Measurements from ENCODE around the gene NRG2.

Gene NRG2

DNA sequence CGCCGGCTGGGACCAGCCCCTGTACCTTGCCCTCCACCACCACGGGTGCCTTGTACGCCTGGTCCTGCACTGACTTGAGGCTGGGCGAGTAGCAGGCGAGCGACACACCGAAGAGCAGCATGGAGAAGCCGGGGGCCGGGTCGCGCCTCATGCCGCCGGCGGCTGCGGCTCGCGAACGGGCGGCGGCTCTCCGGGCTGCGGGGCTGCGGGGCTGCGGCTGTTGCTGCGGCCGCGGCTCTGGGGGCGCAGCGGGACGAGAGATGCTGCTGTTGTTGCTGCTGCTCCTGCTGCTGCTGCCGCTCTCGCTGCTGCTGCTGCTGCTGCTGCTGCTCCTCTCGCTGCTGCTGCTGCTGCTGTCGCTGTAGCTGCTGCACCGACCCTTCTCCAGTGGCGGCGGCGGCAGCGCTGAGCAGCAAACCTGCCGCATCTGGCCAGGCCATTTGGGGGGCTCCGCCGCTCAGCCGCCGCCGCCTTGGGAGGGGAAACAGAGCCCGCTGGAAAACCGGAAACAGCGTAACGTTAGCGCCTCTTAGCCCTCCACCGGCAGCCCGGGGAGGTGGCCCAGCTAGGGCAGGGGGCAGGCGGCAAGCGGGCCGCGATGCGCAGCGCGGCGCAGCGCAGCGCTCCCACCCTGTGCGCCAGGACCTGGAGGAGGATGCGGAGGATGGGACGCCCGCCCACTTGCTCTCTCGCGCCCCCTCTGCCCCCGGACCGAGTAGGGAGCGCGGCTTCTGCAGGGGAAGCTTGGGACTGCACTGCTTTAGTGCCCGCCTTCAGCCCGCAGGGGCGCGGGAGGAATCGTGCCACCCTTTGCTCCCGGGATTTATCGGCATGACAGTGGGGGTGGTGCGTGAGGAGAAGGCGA lies at the start of gene NRG2:
NRG2 (minus strand) TSS at position 657 of the 865 bp plus-strand sequence.
- DNase-seq = peak; percentile 15 to 25

DNA sequence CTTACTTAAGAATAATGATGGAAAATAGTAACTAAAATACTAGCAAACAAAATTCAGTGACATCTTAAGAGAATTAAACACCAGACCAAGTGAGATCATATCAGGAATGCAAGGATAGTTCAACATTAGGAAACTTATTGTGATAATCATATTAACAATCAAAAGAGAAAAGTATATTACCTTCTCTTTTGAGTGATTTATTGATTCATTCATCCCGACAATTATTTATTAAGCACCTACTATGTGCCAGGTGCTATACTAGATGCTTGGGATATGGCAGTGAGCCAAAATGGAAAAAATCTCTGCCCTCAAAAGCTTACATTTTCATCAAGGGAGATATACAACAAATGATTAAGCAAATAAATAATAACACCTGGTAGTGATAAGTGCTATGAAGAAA lies 47.2 kb upstream of the NRG2 start:
- no peak for DNase-seq

DNA sequence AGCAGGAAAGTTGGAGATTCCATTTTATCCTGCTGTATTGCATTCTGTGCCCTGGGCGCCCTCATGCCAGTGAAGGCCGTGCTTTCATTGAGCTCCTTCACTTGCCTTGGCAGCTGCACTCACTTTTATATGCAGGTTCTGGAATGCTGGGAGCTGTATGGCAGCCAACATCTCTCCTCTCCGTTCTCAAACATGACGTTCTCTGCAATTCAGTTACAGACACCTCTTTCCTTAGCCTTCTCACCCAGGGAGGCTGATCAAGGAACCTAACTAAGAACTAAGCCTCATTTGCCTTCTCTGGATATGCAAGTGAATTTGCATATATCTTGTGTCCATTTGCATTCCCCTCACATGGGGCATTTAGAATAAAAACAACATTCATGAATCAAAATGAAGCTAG lies 41.4 kb upstream of the NRG2 start:
- DNase-seq = no peak

- no peak for DNase-seq
Observed at GRCh38 chr5:140083650-140084049, 40.6 kb upstream of the NRG2 start.

GRCh38 chr5:140083120-140083519 lies 40.0 kb upstream of the NRG2 start:
- DNase-seq = no peak

GRCh38 chr5:140076788-140077187 lies 33.7 kb upstream of the NRG2 start:
- DNase-seq = no peak

DNA sequence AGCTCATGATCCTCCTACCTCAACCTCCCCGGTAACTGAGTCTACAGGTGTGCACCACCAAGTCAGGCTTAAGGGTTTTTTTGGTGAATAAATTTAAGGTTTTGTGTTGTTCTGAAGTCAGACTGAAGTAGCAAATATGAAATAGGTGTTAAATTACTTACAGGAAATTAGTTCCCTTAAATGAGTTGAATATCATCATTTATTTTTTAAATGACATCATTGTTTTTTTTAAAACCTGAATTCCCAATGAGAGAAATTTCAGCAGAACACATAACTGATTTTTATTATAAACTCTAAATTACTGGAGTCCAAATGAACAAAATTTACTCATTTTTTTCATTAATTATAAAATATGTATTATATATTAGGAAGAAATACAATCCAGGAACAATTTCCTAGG lies 33.0 kb upstream of the NRG2 start:
- no peak for DNase-seq

DNA sequence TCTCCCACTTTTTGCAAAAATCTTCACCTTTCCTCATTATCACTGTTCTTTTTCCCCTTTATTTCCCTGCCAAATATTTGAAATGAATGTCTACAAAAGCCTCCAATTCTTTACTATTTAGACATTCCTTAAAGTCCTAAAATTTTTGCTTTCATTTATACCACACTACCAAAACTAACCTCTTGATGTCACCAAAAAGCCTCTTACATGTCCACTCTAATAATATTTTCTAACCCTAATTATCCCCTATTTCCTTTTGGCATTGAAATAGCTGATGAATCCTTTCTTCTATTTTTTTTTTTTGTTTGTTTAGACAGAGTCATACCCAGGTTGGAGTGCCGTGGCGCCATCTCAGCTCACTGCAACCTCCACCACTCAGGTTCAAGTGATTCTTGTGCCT lies 32.3 kb upstream of the NRG2 start:
- DNase-seq = no peak

GRCh38 chr5:140073296-140073695 lies 30.2 kb upstream of the NRG2 start:
- no peak for DNase-seq

GRCh38 chr5:140072812-140073211 lies 29.7 kb upstream of the NRG2 start:
- DNase-seq = no peak

GRCh38 chr5:140060816-140061215 lies 17.7 kb upstream of the NRG2 start:
- DNase-seq = no peak

- DNase-seq = no peak
Observed at GRCh38 chr5:140058212-140058932, 15.3 kb upstream of the NRG2 start.

GRCh38 chr5:140056880-140057279 lies 13.8 kb upstream of the NRG2 start:
- DNase-seq = no peak

DNA sequence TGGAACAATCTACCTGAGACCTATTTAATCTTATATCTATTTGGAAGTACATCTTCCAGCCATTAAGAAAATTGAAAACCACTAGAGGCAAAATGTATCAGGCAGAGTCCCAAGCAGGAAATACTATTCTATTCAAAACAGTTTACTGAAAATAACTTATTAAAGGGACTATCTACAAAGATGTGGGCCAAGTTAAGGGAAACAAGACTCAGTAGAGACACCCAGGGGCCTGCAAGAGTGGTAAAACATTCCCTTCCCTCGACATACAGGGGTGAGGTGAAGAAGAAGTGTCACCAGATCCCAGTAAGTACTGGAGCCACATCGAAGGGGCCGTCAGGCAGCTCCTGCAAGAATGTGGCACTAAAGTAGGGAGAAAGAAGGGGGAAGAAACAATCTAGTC lies 12.1 kb upstream of the NRG2 start:
- DNase-seq = no peak

DNA sequence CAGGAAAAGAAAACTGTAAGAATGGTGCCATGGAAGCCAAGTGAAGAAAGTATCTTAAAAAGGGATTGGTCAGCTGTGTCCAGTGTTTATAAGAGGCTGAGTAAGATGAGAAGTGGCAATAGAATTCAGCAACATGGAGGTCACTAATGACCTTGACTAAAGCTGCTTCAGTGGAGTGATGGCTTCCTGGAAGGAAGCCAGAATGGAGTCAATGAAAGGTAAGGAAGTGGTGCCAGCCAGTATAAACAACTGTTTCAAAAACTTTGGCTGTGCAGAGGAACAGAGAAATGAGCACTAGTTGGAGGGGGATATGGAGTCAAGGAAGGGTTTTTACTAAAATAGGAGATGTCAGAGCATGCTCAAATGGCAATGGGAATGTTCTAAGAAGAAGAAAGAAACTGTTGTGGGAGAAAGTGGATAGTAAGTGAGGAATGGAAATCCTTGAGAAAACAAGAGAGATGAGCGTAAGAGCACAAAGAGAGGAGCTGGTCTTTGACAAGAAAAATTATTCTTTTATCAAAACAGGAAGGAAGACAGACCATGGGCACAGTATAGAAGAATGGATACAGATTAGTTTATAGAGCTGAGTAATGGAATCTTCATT lies 11.1 kb upstream of the NRG2 start:
- DNase-seq = no peak

DNA sequence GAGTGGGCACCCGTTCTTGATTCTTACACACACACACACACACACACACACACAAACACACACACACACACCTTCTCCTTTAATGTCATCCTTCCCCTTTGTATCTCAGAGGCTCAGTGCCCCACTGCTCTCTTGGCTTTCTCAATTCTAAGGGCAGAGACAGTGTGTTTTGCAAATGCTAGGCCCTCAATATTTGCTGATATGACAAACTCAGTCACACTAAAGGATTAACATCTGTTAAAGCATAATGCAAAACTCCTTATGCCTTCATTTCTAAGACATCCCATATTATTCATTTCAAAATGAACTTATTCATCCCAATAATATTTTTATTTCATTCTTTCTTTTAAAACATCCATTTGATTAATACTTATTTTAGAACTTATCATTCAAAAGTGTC lies 8.9 kb upstream of the NRG2 start:
- DNase-seq = no peak

DNA sequence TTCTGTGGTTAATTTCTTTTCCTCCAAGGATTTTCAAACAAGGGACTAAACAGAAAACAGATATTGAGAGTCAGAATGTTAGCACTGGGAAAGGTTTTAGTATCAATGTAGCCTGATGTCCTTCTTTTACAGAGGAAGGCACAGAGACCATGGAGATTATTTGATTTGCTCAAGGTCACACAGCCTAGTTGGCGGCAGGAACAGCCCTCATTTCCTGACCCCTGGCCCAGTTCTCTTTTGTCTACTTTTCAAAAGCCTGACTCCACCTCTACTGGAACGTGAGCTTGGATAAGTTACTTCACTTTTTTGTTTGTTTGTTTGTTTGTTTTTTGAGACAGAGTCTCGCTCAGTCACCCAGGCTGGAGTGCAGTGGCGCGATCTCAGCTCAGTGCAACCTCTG lies 6.6 kb upstream of the NRG2 start:
- DNase-seq = no peak

DNA sequence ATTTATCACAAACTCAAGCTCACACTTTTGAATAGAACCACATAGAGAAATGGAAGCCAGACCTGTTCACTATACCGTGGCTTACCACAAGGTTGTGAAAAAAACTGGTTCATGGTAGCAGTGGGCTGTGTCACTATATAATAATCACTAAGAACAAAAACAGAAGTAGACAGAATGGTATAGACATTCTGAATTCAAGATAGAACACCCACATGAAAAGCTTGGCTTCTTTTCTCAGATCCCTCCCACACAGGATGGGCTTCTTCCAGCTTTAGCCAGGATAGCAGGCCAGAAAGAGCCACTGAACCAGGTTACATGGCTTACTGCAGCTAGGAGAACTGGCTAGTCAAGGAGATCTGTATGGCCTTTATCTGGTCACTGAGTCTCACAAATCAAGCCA lies 6.1 kb upstream of the NRG2 start:
- no peak for DNase-seq

DNA sequence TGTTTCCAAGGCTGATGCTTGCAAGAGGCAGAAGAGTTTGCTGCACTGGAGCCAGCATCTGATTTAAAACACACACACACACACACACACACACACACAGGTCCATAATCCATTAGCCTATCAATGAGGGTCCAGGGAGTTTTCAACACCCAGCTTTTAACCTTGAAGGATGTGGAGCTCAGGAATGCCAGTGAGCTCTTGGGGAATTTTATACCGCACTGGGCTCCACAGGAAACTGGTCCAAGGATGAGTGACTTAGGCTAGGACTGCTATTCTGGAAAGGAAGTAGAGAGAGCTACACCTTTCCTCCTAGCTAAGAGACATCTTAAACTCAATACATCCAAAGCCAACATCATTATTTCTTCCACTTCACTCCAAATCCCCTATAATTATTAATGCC lies 942 bp upstream of the NRG2 start:
- no peak for DNase-seq

DNA sequence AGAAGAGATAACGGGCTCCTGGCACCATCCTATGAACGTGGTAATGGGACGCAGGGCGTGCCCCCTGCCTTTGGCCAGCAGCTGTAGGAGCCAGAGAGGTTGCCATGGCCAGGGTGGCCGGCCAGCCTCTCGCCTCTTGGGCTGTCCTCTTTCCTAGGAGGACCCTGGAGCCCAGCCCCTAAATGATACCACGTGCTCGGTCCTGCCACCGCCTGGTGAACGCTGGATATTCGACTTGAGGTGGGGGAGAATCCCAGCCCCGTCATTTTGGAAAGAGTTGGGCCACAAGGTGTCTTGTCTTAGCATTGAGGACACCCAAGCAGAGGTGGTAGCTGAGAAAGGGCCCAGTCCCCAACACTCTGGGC lies 391 bp upstream of the NRG2 start:
- no peak for DNase-seq

GRCh38 chr5:140042393-140042642 lies 781 bp downstream of the NRG2 start:
- DNase-seq = no peak

DNA sequence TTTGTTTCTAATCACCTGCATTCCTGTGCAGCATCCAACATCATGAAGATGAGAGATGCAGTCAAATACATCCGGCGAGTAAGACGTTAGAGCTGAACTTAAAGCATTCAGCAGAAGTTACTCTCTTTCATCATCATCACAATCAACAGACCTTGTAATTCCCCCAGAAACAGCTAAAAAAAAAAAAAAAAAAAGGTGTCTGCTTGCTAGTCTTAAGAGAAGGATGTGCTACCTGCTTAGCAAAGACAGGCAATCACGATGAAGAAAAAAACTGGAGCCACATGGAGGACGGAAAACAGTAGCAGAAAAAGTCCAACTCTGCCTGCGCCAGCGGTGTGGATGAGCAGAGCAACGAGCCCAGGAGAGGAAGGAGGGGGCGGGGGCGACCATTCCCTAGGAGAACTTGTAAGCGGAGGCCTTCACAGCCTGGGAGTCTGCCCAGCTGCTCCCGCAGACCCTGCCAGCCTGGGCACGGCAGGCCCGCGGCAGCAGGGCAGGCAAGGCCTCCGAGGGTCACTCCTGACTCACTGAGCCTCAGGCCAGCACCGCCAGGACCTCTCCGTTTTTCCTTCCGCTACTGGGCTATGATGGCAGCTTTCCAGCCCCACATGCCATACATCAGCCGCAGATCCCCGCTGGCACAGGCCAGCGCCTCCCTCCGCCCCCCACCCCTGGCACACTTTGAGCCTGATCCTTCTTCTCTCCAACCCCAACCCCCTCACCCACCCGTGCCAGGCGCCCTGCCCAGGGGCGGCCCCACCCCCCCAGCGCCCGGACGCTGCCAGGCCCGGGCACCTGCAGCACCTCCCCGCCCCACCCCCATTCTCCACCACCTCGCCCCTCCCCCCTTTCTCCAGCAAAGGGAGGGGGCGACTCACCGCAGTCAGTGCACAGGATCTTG lies 1.4 kb downstream of the NRG2 start:
- DNase-seq = no peak

DNA sequence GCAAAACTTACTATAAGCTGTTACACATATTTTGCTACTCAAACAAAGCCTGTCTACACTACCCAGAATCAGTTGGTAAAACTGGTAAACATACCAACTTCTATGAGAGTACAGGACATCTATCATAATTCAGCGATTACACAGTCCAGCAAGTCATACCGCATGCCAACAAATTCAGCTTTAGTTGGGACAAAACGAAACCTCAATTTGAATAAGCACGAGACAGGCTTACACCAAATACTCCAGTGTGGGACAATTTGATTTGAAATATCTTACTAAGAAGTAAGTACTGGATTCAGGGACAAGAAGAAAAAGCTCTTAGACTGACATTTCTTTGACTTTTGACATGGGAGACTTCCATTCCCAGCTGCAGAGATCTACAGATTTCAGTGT lies 2.0 kb downstream of the NRG2 start:
- no peak for DNase-seq

Measured in activated CD4-positive, alpha-beta T cell treated with anti-CD3 and anti-CD28 coated beads, Interleukin-2, amount 50 U/mL, for 4 hours (primary cell).